A549 (cell line): ENCODE results near the gene ALDH1A1. TPM values are rescaled to one million over a fixed set of nuclear protein-coding genes. Genes with fewer than 3 reads are reported as not detected.

Experiments
- ATAC-seq, 2 experiments: fragments of 200-7000 bp in 1 of 2; fragments of >200 bp in 1 of 2; cut with Nextera tagmentation in 1 of 2; cut with Tn5 transposase in 1 of 2; 3 replicates each; pipeline versions ENCODE4 v1.8.0 to v1.9.1; 2018 to 2020; ENCODE audit warnings: mild to moderate bottlenecking in 1 of 2, moderate library complexity in 1 of 2
- CTCF ChIA-PET: fragments of 300-600 bp; sonication (Branson Sonifier 250); formaldehyde crosslinking; extraction: SDS; loops from one replicate; lab custom pipeline; 2021; ENCODE audit warnings: antibody characterized with exemption, inconsistent platforms; lab: Yijun Ruan, JAX
- POLR2A ChIA-PET: fragments of 350-600 bp; formaldehyde crosslinking; extraction: SDS; loops from one replicate; lab custom pipeline; 2021; ENCODE audit warnings: antibody characterized with exemption, inconsistent platforms; lab: Yijun Ruan, JAX
- DNase-seq, 2 experiments: peaks; one replicate each; pipeline versions ENCODE4 v3.0.0 to v3.0.0-alpha.2; 2011 to 2016; ENCODE audit warnings: low read depth in 1 of 2, low spot score in 1 of 2
- FAIRE-seq: peaks from 2 replicates; lab custom pipeline; 2011; peaks lifted over from hg19 to GRCh38; lab: Jason Lieb, UNC
- H3K27ac ChIP-seq, 2 experiments: fragments of >200 bp; sonication (Bioruptor Twin); formaldehyde crosslinking; 3 replicates each; pipeline ENCODE4 v1.5.1; 2016 to 2017
- H3K4me1 ChIP-seq: fragments of >200 bp; sonication (Bioruptor Twin); formaldehyde crosslinking; 3 replicates; pipeline ENCODE4 v1.6.1; 2016
- H3K4me2 ChIP-seq: fragments of >200 bp; sonication (Bioruptor Twin); formaldehyde crosslinking; 3 replicates; pipeline ENCODE4 v1.6.1; 2016
- H3K4me3 ChIP-seq: fragments of >200 bp; sonication (Bioruptor Twin); formaldehyde crosslinking; 3 replicates; pipeline ENCODE4 v1.5.1; 2016
- H3K9me3 ChIP-seq: fragments of >200 bp; sonication (Bioruptor Twin); formaldehyde crosslinking; 3 replicates; pipeline ENCODE4 v1.6.1; 2016
- ATOH8 ChIP-seq: fragments of 250-450 bp; sonication (Bioruptor Pico); IDR thresholded peaks from 2 replicates; pipeline ENCODE4 v1.5.0; 2020; ENCODE audit warnings: low read depth, mild to moderate bottlenecking, moderate library complexity
- BCL3 ChIP-seq: fragments of >200 bp; sonication (Bioruptor Twin); formaldehyde crosslinking; IDR thresholded peaks from 3 replicates; pipeline ENCODE4 v1.6.1; 2016
- BHLHE40 ChIP-seq: IDR thresholded peaks from 2 replicates; pipeline ENCODE4 v1.6.1; 2012; ENCODE audit warnings: low read depth, low read length, inconsistent platforms
- CEBPB ChIP-seq, 2 experiments: fragments of >200 bp in 1 of 2; sonication (Bioruptor Twin) in 1 of 2; formaldehyde crosslinking in 1 of 2; IDR thresholded peaks; 2 replicates each; pipeline ENCODE4 v1.6.1; 2012 to 2016
- CTCF ChIP-seq: fragments of >200 bp; sonication (Bioruptor Twin); formaldehyde crosslinking; IDR thresholded peaks from 3 replicates; pipeline ENCODE4 v1.5.1; 2016
- E2F6 ChIP-seq: IDR thresholded peaks from 2 replicates; pipeline ENCODE4 v1.6.1; 2012; ENCODE audit warnings: low read depth, borderline replicate concordance
- EHF ChIP-seq: fragments of 250-450 bp; sonication (Bioruptor Pico); IDR thresholded peaks from 2 replicates; pipeline ENCODE4 v1.5.0; 2020; ENCODE audit warnings: mild to moderate bottlenecking
- EHMT2 ChIP-seq: fragments of 200-600 bp; sonication (generic); IDR thresholded peaks from 2 replicates; pipeline ENCODE4 v1.6.1; 2016; ENCODE audit warnings: antibody characterized with exemption, low read depth, mild to moderate bottlenecking, moderate library complexity
- FOSB ChIP-seq: fragments of 250-450 bp; sonication (Bioruptor Pico); IDR thresholded peaks from 2 replicates; pipeline ENCODE4 v1.5.0; 2020; ENCODE audit warnings: mild to moderate bottlenecking, moderate library complexity
- FOSL2 ChIP-seq, 2 experiments: fragments of 450-650 bp in 1 of 2; fragments of >200 bp in 1 of 2; sonication (Bioruptor Twin) in 1 of 2; formaldehyde crosslinking; IDR thresholded peaks; 2 replicates each; pipeline versions ENCODE4 v1.5.0 to v1.6.1; 2016 to 2020; ENCODE audit warnings: mild to moderate bottlenecking in 1 of 2, moderate library complexity in 1 of 2
- HEYL ChIP-seq: fragments of 250-450 bp; sonication (Bioruptor Pico); IDR thresholded peaks from 2 replicates; pipeline ENCODE4 v1.8.0; 2021; ENCODE audit warnings: mild to moderate bottlenecking, moderate library complexity
- HMGXB4 ChIP-seq: fragments of 250-450 bp; sonication (Bioruptor Pico); IDR thresholded peaks from 2 replicates; pipeline ENCODE4 v1.5.0; 2021; ENCODE audit warnings: mild to moderate bottlenecking, moderate library complexity, borderline replicate concordance
- HOXA7 ChIP-seq: fragments of 250-450 bp; sonication (Bioruptor Pico); IDR thresholded peaks from 2 replicates; pipeline ENCODE4 v1.5.0; 2020; ENCODE audit warnings: mild to moderate bottlenecking, moderate library complexity
- HOXB13 ChIP-seq: fragments of 250-450 bp; sonication (Bioruptor Pico); IDR thresholded peaks from 2 replicates; pipeline ENCODE4 v1.5.0; 2020; ENCODE audit warnings: low read depth, mild to moderate bottlenecking, moderate library complexity
- HOXB5 ChIP-seq: fragments of 250-450 bp; sonication (Bioruptor Pico); IDR thresholded peaks from 2 replicates; pipeline ENCODE4 v1.5.0; 2020; ENCODE audit warnings: mild to moderate bottlenecking, moderate library complexity
- JUN ChIP-seq, 2 experiments: fragments of >200 bp; sonication (Bioruptor Twin); formaldehyde crosslinking; IDR thresholded peaks; 2 replicates in 1 of 2; 3 replicates in 1 of 2; pipeline ENCODE4 v1.6.1; 2016 to 2017
- MAFK ChIP-seq: fragments of 450-650 bp; IDR thresholded peaks from 2 replicates; pipeline ENCODE4 v1.6.1; 2014; ENCODE audit not compliant: partially characterized antibody
- NPAS2 ChIP-seq: fragments of 250-450 bp; sonication (Bioruptor Pico); IDR thresholded peaks from 2 replicates; pipeline ENCODE4 v1.8.0; 2022; ENCODE audit warnings: mild to moderate bottlenecking, moderate library complexity, borderline replicate concordance
- NR3C1 ChIP-seq: fragments of >200 bp; sonication (Bioruptor Twin); formaldehyde crosslinking; IDR thresholded peaks from 3 replicates; pipeline ENCODE4 v1.6.1; 2017
- RARB ChIP-seq: fragments of 250-450 bp; sonication (Bioruptor Pico); IDR thresholded peaks from 2 replicates; pipeline ENCODE4 v1.8.0; 2021; ENCODE audit warnings: mild to moderate bottlenecking, moderate library complexity
- SREBF2 ChIP-seq: fragments of 450-650 bp; IDR thresholded peaks from 2 replicates; pipeline ENCODE4 v1.6.1; 2014; ENCODE audit warnings: mild to moderate bottlenecking, moderate library complexity
- TFCP2L1 ChIP-seq: fragments of 250-450 bp; sonication (Bioruptor Pico); IDR thresholded peaks from 2 replicates; pipeline ENCODE4 v1.5.0; 2021; ENCODE audit warnings: mild to moderate bottlenecking
- TP53 ChIP-seq: fragments of 250-450 bp; sonication (Bioruptor Pico); IDR thresholded peaks from 2 replicates; pipeline ENCODE4 v1.5.0; 2021; ENCODE audit warnings: mild to moderate bottlenecking, moderate library complexity
- ZC3H11A ChIP-seq: fragments of 450-650 bp; IDR thresholded peaks from 2 replicates; pipeline ENCODE4 v1.6.1; 2014; ENCODE audit warnings: antibody characterized with exemption, mild to moderate bottlenecking
- WGBS: methylation state at CpG from one replicate; pipeline ENCODE4 v1.1.6; 2017; ENCODE audit errors: missing lambda C conversion rate; 5-methylcytosine and 5-hydroxymethylcytosine counted together
- polyA plus RNA-seq, 4 experiments: library from polyadenylated mRNA; depleted of rRNA in 3 of 4; stranded (reverse); fragments of >200 nt; fragmentation: RNase III in 1 of 4; extraction: RNeasy Plus Mini Kit Qiagen cat#74134 plus additional on column Dnase treatment in 1 of 4; gene quantifications; 2 replicates in 3 of 4; 3 replicates in 1 of 4; pipeline ENCODE4 v1.2.3, GENCODE V29; 2011 to 2017

Gene ALDH1A1
- polyA plus RNA-seq, 2 of the 4 experiments (the other 2 are of a cell fraction): 8,617 to 9,987 TPM

- TF ChIP-seq MAFK: no peak
- TF ChIP-seq CTCF: no peak
- TF ChIP-seq EHMT2: no peak
- TF ChIP-seq RARB: no peak
- TF ChIP-seq HEYL (CRISPR knock-in tag): no peak
Observed at GRCh38 chr9:72945391-72945790, 7.5 kb downstream of the ALDH1A1 start (continued).

- H3K4me3 ChIP-seq: peak overlapping the region; percentile 67
- POLR2A ChIA-PET: interaction anchor here (0.8 to 1.9 kb wide), 7 partner anchors 8 to 94 kb away, joined by 3 to 9 read pairs (median 4); partner anchors contain the start of gene ALDH1A1
- H3K27ac ChIP-seq: peak overlapping the region; percentile 88 to 90
- DNase-seq (peak in 1 of 2 experiments; percentile 70), FAIRE-seq (peak; percentile 43), ATAC-seq (peak in 1 of 2 experiments; percentile 36; a peak in 3 of 6 replicates)
- TF ChIP-seq E2F6 (no peak), TFCP2L1 (no peak), SREBF2 (no peak), BCL3 (peak; percentile 53; the same call in 1 of the 3 replicates), RARB (0 out of 2 replicates have a peak, but pooled peaks have one; percentile 18), NPAS2 (0 out of 2 replicates have a peak, but pooled peaks have one; percentile 25), CEBPB (IDR thresholded peaks at IDR 0.05) (peak; percentile 63 to 67; a peak in 2 of 4 replicates), HOXA7 (CRISPR knock-in tag) (peak; percentile 72), ZC3H11A (no peak), HOXB5 (CRISPR knock-in tag) (peak; percentile 17; the same call in 1 of the 2 replicates), EHF (CRISPR knock-in tag) (peak; percentile 38), BHLHE40 (no peak), HMGXB4 (peak; percentile 47; the same call in 1 of the 2 replicates), HEYL (CRISPR knock-in tag) (peak; percentile 81), TP53 (CRISPR knock-in tag) (peak; percentile 34; the same call in 1 of the 2 replicates), HOXB13 (peak; percentile 44; the same call in 1 of the 2 replicates), NR3C1 (no peak), JUN (IDR thresholded peaks at IDR 0.05) (peak; percentile 66 to 90), FOSL2 (IDR thresholded peaks at IDR 0.05) (no peak), FOSL2 (CRISPR knock-in tag; IDR thresholded peaks at IDR 0.05) (0 out of 2 replicates have a peak, but pooled peaks have one; percentile 27), FOSB (CRISPR knock-in tag) (peak; percentile 54; the same call in 1 of the 2 replicates), ATOH8 (CRISPR knock-in tag) (peak; percentile 11; the same call in 1 of the 2 replicates)
- CTCF ChIA-PET: interaction anchor here (1.0 to 7.8 kb wide), 3 partner anchors 13 to 79 kb away, joined by 3 to 52 read pairs (median 35); no protein-coding TSS in a partner anchor
- peaks cover 39% of the 10 kb centered on the region; the same call in 2 of the 3 replicates for H3K4me1 ChIP-seq
- H3K9me3 ChIP-seq: no peaks in the 10 kb centered on the region
- peak overlapping the region; percentile 94 for H3K4me2 ChIP-seq
- WGBS: 2% methylated on average over 2 of the region's 2 CpGs
Observed at GRCh38 chr9:72943844-72944462, 8.9 kb downstream of the ALDH1A1 start.
